GM21360 (cell line): ENCODE measurements around the gene MYCBP2.

Source experiments
- ATAC-seq: cut with Tn5 transposase; IDR thresholded peaks from one replicate; pipeline ENCODE4 v1.9.1; 2021; ENCODE audit warnings: mild to moderate bottlenecking, moderate library complexity; ENCODE audit not compliant: unreplicated experiment

MYCBP2 gene

GRCh38 chr13:77124423-77124822, 202.5 kb downstream of the MYCBP2 start:
- no peak for ATAC-seq

GRCh38 chr13:77118134-77118533, 208.8 kb downstream of the MYCBP2 start:
- ATAC-seq, result no peak

- no peak for ATAC-seq
Observed at GRCh38 chr13:77114271-77114670, 212.6 kb downstream of the MYCBP2 start.

- ATAC-seq, result no peak
Observed at GRCh38 chr13:77113496-77113895, 213.4 kb downstream of the MYCBP2 start.

- ATAC-seq, result no peak
Observed at GRCh38 chr13:77105051-77105450, 221.8 kb downstream of the MYCBP2 start.

- ATAC-seq, result no peak
Observed at GRCh38 chr13:77099415-77099814, 227.5 kb downstream of the MYCBP2 start.

GRCh38 chr13:77095288-77095687, 231.6 kb downstream of the MYCBP2 start:
- no peak for ATAC-seq

- no peak for ATAC-seq
Observed at GRCh38 chr13:77094773-77095172, 232.1 kb downstream of the MYCBP2 start.

- no peak for ATAC-seq
Observed at GRCh38 chr13:77093735-77094134, 233.2 kb downstream of the MYCBP2 start.

GRCh38 chr13:77084755-77085154, 242.1 kb downstream of the MYCBP2 start:
- ATAC-seq, result no peak

- no peak for ATAC-seq
Observed at GRCh38 chr13:77079902-77080413, 246.9 kb downstream of the MYCBP2 start.

GRCh38 chr13:77067519-77067918, 259.4 kb downstream of the MYCBP2 start:
- ATAC-seq, result no peak

- no peak for ATAC-seq
Observed at GRCh38 chr13:77065461-77066147, 261.3 kb downstream of the MYCBP2 start.

GRCh38 chr13:77062097-77062496, 264.8 kb downstream of the MYCBP2 start:
- no peak for ATAC-seq

- ATAC-seq, result no peak
Observed at GRCh38 chr13:77061362-77061761, 265.5 kb downstream of the MYCBP2 start.

- no peak for ATAC-seq
Observed at GRCh38 chr13:77056886-77057285, 270.0 kb downstream of the MYCBP2 start.

GRCh38 chr13:77056382-77056781, 270.5 kb downstream of the MYCBP2 start:
- ATAC-seq, result no peak

- ATAC-seq, result no peak
Observed at GRCh38 chr13:77055158-77055557, 271.7 kb downstream of the MYCBP2 start.

- ATAC-seq, result no peak
Observed at GRCh38 chr13:77053192-77053591, 273.7 kb downstream of the MYCBP2 start.

- no peak for ATAC-seq
Observed at GRCh38 chr13:77048681-77049080, 278.2 kb downstream of the MYCBP2 start.

GRCh38 chr13:77047649-77048343, 279.1 kb downstream of the MYCBP2 start:
- ATAC-seq, result no peak

GRCh38 chr13:77042566-77043177, 284.2 kb downstream of the MYCBP2 start:
- no peak for ATAC-seq
